IMR-90 (cell line): ENCODE data around the gene RNASE3. TPM values are rescaled to one million over a fixed set of nuclear protein-coding genes. Genes with fewer than 3 reads are reported as not detected.
"Not testable (repeated sequence)": the region's sequence is repeated elsewhere in the genome, so short reads cannot be mapped to it uniquely, and the experiment has no call there.

Experiments
- ATAC-seq: fragments of 200-7000 bp; cut with Tn5 transposase; 2 replicates; pipeline ENCODE4 v1.9.1; 2020; ENCODE audit warnings: low read depth, mild to moderate bottlenecking, moderate library complexity
- BruUV-seq: library from RNA; stranded (reverse); fragments of 400-500 nt; replicated peaks from 2 replicates; lab custom pipeline; 2021; lab: Mats Ljungman, UMichigan
- CTCF ChIA-PET: fragments of 300-600 bp; formaldehyde crosslinking; extraction: SDS; loops from one replicate; lab custom pipeline; 2021; ENCODE audit warnings: antibody characterized with exemption; lab: Yijun Ruan, JAX
- POLR2A ChIA-PET: fragments of 300-600 bp; sonication (Branson Sonifier 250); formaldehyde crosslinking; loops from one replicate; lab custom pipeline; 2022; ENCODE audit warnings: antibody characterized with exemption; ENCODE audit not compliant: unreplicated experiment; lab: Charles Lee
- DNase-seq: peaks from one replicate; pipeline ENCODE4 v3.0.0; 2013
- H2AFZ ChIP-seq: replicated peaks from 2 replicates; pipeline ENCODE3; 2013; ENCODE audit warnings: low read length, mild to moderate bottlenecking; ENCODE audit not compliant: poor library complexity
- H2AK5ac ChIP-seq: 2 replicates; pipeline ENCODE4 v1.6.1; 2013; ENCODE audit warnings: low read depth, low read length, inconsistent platforms
- H2AK9ac ChIP-seq: replicated peaks from 2 replicates; pipeline ENCODE3; 2013; ENCODE audit warnings: mild to moderate bottlenecking, low read depth, low read length, moderate library complexity; ENCODE audit not compliant: poor library complexity
- H2BK120ac ChIP-seq: 2 replicates; pipeline ENCODE4 v1.6.1; 2013; ENCODE audit warnings: low read depth, low read length, inconsistent platforms
- H2BK15ac ChIP-seq: 3 replicates; pipeline ENCODE4 v1.6.1; 2013; ENCODE audit warnings: low read depth, low read length, inconsistent platforms
- H2BK20ac ChIP-seq: 2 replicates; pipeline ENCODE4 v1.6.1; 2013; ENCODE audit warnings: low read depth, mild to moderate bottlenecking, inconsistent platforms, low read length, moderate library complexity
- H2BK5ac ChIP-seq: 2 replicates; pipeline ENCODE4 v1.6.1; 2013; ENCODE audit warnings: mild to moderate bottlenecking, low read depth, low read length, inconsistent platforms; ENCODE audit not compliant: poor library complexity, severe bottlenecking
- H3K14ac ChIP-seq: replicated peaks from 2 replicates; pipeline ENCODE4 v1.6.1; 2013; ENCODE audit warnings: low read depth, low read length, inconsistent platforms
- H3K18ac ChIP-seq: 2 replicates; pipeline ENCODE4 v1.6.1; 2013; ENCODE audit warnings: low read depth, low read length, control low read depth
- H3K23ac ChIP-seq: 2 replicates; pipeline ENCODE4 v1.6.1; 2013; ENCODE audit warnings: low read depth, low read length, inconsistent platforms
- H3K27ac ChIP-seq: 2 replicates; pipeline ENCODE4 v1.5.1; 2013; ENCODE audit warnings: mild to moderate bottlenecking, control low read depth, low read length; ENCODE audit not compliant: insufficient read depth
- H3K27me3 ChIP-seq: 2 replicates; pipeline ENCODE4 v1.6.1; 2013; ENCODE audit warnings: low read length; ENCODE audit not compliant: control insufficient read depth, insufficient read depth
- H3K36me3 ChIP-seq: 2 replicates; pipeline ENCODE4 v1.6.1; 2013; ENCODE audit warnings: low read length, mixed read lengths; ENCODE audit not compliant: control insufficient read depth, insufficient read depth
- H3K4ac ChIP-seq: 2 replicates; pipeline ENCODE4 v1.6.1; 2013; ENCODE audit warnings: low read depth, low read length, inconsistent platforms
- H3K4me1 ChIP-seq: 2 replicates; pipeline ENCODE4 v1.6.1; 2013; ENCODE audit warnings: low read length, mixed read lengths; ENCODE audit not compliant: control insufficient read depth, insufficient read depth
- H3K4me2 ChIP-seq: 2 replicates; pipeline ENCODE4 v1.6.1; 2013; ENCODE audit warnings: low read depth, mild to moderate bottlenecking, control low read depth, low read length, moderate library complexity
- H3K4me3 ChIP-seq: 2 replicates; pipeline ENCODE4 v1.5.1; 2013; ENCODE audit warnings: low read depth, mild to moderate bottlenecking, control low read depth, low read length, moderate library complexity; ENCODE audit not compliant: insufficient read depth
- H3K56ac ChIP-seq: 2 replicates; pipeline ENCODE4 v1.6.1; 2013; ENCODE audit warnings: low read length, inconsistent platforms; ENCODE audit not compliant: insufficient read depth; ENCODE audit errors: extremely low read depth
- H3K79me1 ChIP-seq, 2 experiments: 2 replicates each; pipeline ENCODE4 v1.6.1; 2013; ENCODE audit warnings: low read length in 2 of 2, inconsistent platforms in 1 of 2, low read depth in 1 of 2
- H3K9ac ChIP-seq: 2 replicates; pipeline ENCODE4 v1.6.1; 2013; ENCODE audit warnings: low read depth, low read length, control low read depth
- H3K9me1 ChIP-seq: 2 replicates; pipeline ENCODE4 v1.6.1; 2013; ENCODE audit warnings: low read length, inconsistent platforms; ENCODE audit not compliant: insufficient read depth
- H3K9me3 ChIP-seq: 2 replicates; pipeline ENCODE4 v1.6.1; 2013; ENCODE audit warnings: low read length; ENCODE audit not compliant: control insufficient read depth, insufficient read depth
- H4K20me1 ChIP-seq: 2 replicates; pipeline ENCODE4 v1.6.1; 2013; ENCODE audit warnings: low read length, inconsistent platforms; ENCODE audit not compliant: insufficient read depth
- H4K5ac ChIP-seq: 2 replicates; pipeline ENCODE4 v1.6.1; 2013; ENCODE audit warnings: mild to moderate bottlenecking, low read depth, low read length, control low read depth
- H4K8ac ChIP-seq, 2 experiments: 2 replicates each; pipeline ENCODE4 v1.6.1; 2013; ENCODE audit warnings: low read depth in 2 of 2, low read length in 2 of 2, control low read depth in 1 of 2, inconsistent platforms in 1 of 2
- H4K91ac ChIP-seq: 2 replicates; pipeline ENCODE4 v1.6.1; 2013; ENCODE audit warnings: low read depth, low read length, inconsistent platforms; ENCODE audit not compliant: insufficient read depth
- CEBPB ChIP-seq: IDR thresholded peaks from 2 replicates; pipeline ENCODE4 v1.6.1; 2012; ENCODE audit warnings: low read depth, low read length, improper control_type of control experiment
- CHD1 ChIP-seq: IDR thresholded peaks from 2 replicates; pipeline ENCODE4 v1.6.1; 2012; ENCODE audit warnings: low read depth, low read length, improper control_type of control experiment
- ELK1 ChIP-seq: fragments of 150-350 bp; IDR thresholded peaks from 2 replicates; pipeline ENCODE4 v1.6.1; 2016; ENCODE audit warnings: low read depth, mild to moderate bottlenecking, low read length, moderate library complexity, borderline replicate concordance
- FOS ChIP-seq: fragments of 150-350 bp; IDR thresholded peaks from 2 replicates; pipeline ENCODE4 v1.6.1; 2016; ENCODE audit warnings: low read depth, low read length
- MAFK ChIP-seq: IDR thresholded peaks from 2 replicates; pipeline ENCODE4 v1.6.1; 2012; ENCODE audit warnings: low read depth, low read length, improper control_type of control experiment
- MAZ ChIP-seq: IDR thresholded peaks from 2 replicates; pipeline ENCODE4 v1.6.1; 2012; ENCODE audit warnings: low read depth, mild to moderate bottlenecking, low read length, improper control_type of control experiment, moderate library complexity, borderline replicate concordance
- MXI1 ChIP-seq: IDR thresholded peaks from 2 replicates; pipeline ENCODE4 v1.6.1; 2012; ENCODE audit warnings: low read depth, mild to moderate bottlenecking, low read length, moderate library complexity, borderline replicate concordance
- RCOR1 ChIP-seq: IDR thresholded peaks from 2 replicates; pipeline ENCODE4 v1.6.1; 2012; ENCODE audit warnings: mild to moderate bottlenecking, low read length, improper control_type of control experiment; ENCODE audit not compliant: insufficient replicate concordance
- WGBS, 2 experiments: methylation state at CpG; one replicate each; pipeline versions ENCODE4 v1.1.5 to v1.1.7; 2013; ENCODE audit warnings: missing lambda C conversion rate in 2 of 2; ENCODE audit not compliant: insufficient read length in 1 of 2; ENCODE audit errors: extremely low coverage in 2 of 2; 5-methylcytosine and 5-hydroxymethylcytosine counted together
- dilution Hi-C: fragments of 300-500 bp; cut with HindIII; formaldehyde crosslinking; loops from one replicate; pipeline ENCODE4 v1.14.3; 2018; ENCODE audit warnings: low sequenced_read_pairs; ENCODE audit not compliant: unreplicated experiment
- in situ Hi-C: fragments of 300-500 bp; cut with MboI; formaldehyde crosslinking; loops from 3 replicates; pipeline ENCODE4 v1.14.3; 2019; ENCODE audit warnings: low sequenced_read_pairs, inconsistent platforms, mixed read lengths
- intact Hi-C: fragments of 100-400 bp; cut with micrococcal nuclease; formaldehyde crosslinking; loops from 2 replicates; pipeline ENCODE4 v1.10.0; 2022
- polyA plus RNA-seq, 3 experiments: library from polyadenylated mRNA; depleted of rRNA; stranded (reverse); fragments of >200 nt; gene quantifications; 2 replicates each; pipeline ENCODE4 v1.2.3, GENCODE V29; 2012; ENCODE audit warnings: low replicate concordance in 1 of 3
- total RNA-seq: library from RNA; depleted of rRNA; stranded (reverse); fragments of >200 nt; gene quantifications from 2 replicates; pipeline ENCODE4 v1.2.3, GENCODE V29; 2012

Gene RNASE3
- total and polyA plus RNA-seq, 2 of the 4 experiments (the other 2 are of a cell fraction) = not detected

DNA sequence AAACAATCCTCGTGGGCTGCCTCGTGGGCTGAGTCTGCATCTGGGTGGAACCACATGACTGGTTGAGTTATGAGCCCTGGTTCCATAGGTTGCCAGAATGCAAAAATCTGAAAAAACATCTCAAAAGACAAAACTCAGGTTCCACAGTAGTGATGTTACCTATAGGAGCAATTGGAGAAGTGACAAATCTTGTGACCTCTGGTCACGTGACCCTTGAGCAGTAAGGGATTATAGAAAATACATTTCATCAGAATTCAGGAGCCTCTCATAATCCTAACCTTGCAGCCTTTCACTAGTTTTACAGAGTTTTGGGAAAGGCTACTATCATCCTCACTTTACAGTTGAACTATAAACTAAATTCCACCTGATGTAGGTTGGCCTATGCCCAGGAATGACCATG, 12.5 kb upstream of the RNASE3 start:
- BruUV-seq = no TSS peak
- dilution Hi-C loops = no loop called here

DNA sequence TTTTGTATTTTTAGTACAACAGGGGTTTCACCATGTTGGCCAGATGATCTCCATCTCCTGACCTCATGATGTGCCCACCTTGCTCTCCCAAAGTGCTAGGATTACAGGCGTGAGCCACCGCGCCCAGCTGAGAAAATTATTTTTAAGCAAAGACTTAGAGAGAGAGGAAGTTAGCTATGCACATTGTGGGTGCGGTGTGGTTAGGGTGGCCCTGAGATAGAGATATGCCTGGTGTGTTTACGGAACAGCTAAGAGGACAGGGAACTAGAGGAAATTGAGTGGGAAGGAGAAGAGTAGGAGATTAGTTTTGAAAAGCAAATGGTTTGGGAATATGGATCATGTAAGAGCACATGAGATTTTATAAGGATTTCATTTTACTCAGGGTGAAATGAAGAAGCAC, 10.0 kb upstream of the RNASE3 start:
- H3K79me1 ChIP-seq, BruUV-seq, H2BK15ac ChIP-seq, CTCF ChIA-PET, H3K4me1 ChIP-seq, H3K4ac ChIP-seq, intact Hi-C loops, H2AFZ ChIP-seq, H4K8ac ChIP-seq, H3K9me1 ChIP-seq, H3K18ac ChIP-seq, H3K4me2 ChIP-seq, H2AK5ac ChIP-seq, DNase-seq, H4K91ac ChIP-seq, H4K20me1 ChIP-seq, H2BK120ac ChIP-seq, H3K36me3 ChIP-seq, ATAC-seq, in situ Hi-C loops, H3K9ac ChIP-seq, H3K4me3 ChIP-seq, H3K23ac ChIP-seq, H3K14ac ChIP-seq, H3K56ac ChIP-seq, H2AK9ac ChIP-seq, H3K27me3 ChIP-seq, H2BK20ac ChIP-seq, dilution Hi-C loops, H3K9me3 ChIP-seq, POLR2A ChIA-PET, H4K5ac ChIP-seq, H2BK5ac ChIP-seq, H3K27ac ChIP-seq: not testable (repeated sequence)
- no CpG with 5 or more reads among the region's 5 CpGs for WGBS, 2 experiments

More for the DNA sequence above, 12.5 kb upstream of the RNASE3 start:
- H3K79me1 ChIP-seq = no peaks in the 10 kb centered on the region
- no peak overlapping the region for H3K18ac ChIP-seq
- no peak overlapping the region for H3K56ac ChIP-seq
- intact Hi-C loops = no loop called here
- H4K20me1 ChIP-seq = no peaks in the 10 kb centered on the region
- H3K9ac ChIP-seq = no peak overlapping the region
- ChIA-PET CTCF (no interaction called here), POLR2A (no interaction called here)
- H2AK5ac ChIP-seq = no peak overlapping the region
- H3K4ac ChIP-seq = no peak overlapping the region
- no peaks in the 10 kb centered on the region for H3K9me3 ChIP-seq
- in situ Hi-C loops = no loop called here
- no peak overlapping the region for H3K4me3 ChIP-seq
- no peaks in the 10 kb centered on the region; the same call in none of the 2 replicates for H3K27me3 ChIP-seq
- H2BK120ac ChIP-seq = no peak overlapping the region
- TF ChIP-seq MAFK (no peak), MAZ (no peak), CEBPB (no peak), CHD1 (no peak), MXI1 (no peak), ELK1 (no peak), FOS (no peak), RCOR1 (no peak)
- no peaks in the 10 kb centered on the region for H3K4me1 ChIP-seq
- no peak overlapping the region for H4K91ac ChIP-seq
- no peak overlapping the region for H3K4me2 ChIP-seq
- WGBS, 2 experiments = no CpG with 5 or more reads among the region's 3 CpGs
- H4K5ac ChIP-seq = no peak overlapping the region
- no peak overlapping the region for H2BK15ac ChIP-seq
- H3K9me1 ChIP-seq = no peaks in the 10 kb centered on the region
- no peak overlapping the region for H2BK5ac ChIP-seq
- no peak overlapping the region for H3K14ac ChIP-seq
- H3K36me3 ChIP-seq = no peaks in the 10 kb centered on the region
- no peak overlapping the region for H2AK9ac ChIP-seq
- no peak overlapping the region for H3K23ac ChIP-seq
- no peak overlapping the region for H2AFZ ChIP-seq
- no peak overlapping the region for H4K8ac ChIP-seq
- DNase-seq = no peak
- no peak overlapping the region for H2BK20ac ChIP-seq
- no peak for ATAC-seq
- no peak overlapping the region for H3K27ac ChIP-seq
